Raji (cell line): ENCODE data around the gene ZNF181.

ENCODE experiments used
- POLR2A ChIP-seq: IDR thresholded peaks from 2 replicates; pipeline ENCODE4 v1.6.1; 2011; ENCODE audit warnings: low read depth, low read length, control low read depth; ENCODE audit not compliant: insufficient read depth

ZNF181 gene

GRCh38 chr19:34732612-34733211, 1.3 kb upstream of the ZNF181 start:
- no peak for TF ChIP-seq POLR2A

GRCh38 chr19:34733266-34733745, 737 bp upstream of the ZNF181 start:
- no peak for TF ChIP-seq POLR2A

- TF ChIP-seq POLR2A = no peak
Measured at GRCh38 chr19:34734537-34735103, 577 bp downstream of the ZNF181 start.

GRCh38 chr19:34744896-34745690, 11.1 kb downstream of the ZNF181 start:
- TF ChIP-seq POLR2A = no peak

GRCh38 chr19:34757441-34757840, 23.4 kb downstream of the ZNF181 start:
- no peak for TF ChIP-seq POLR2A

GRCh38 chr19:34759218-34759917, 25.3 kb downstream of the ZNF181 start:
- no peak for TF ChIP-seq POLR2A

GRCh38 chr19:34766386-34766785, 32.3 kb downstream of the ZNF181 start:
- TF ChIP-seq POLR2A = no peak

GRCh38 chr19:34767951-34768350, 33.9 kb downstream of the ZNF181 start:
- no peak for TF ChIP-seq POLR2A

- no peak for TF ChIP-seq POLR2A
Measured at GRCh38 chr19:34772697-34773554, 38.9 kb downstream of the ZNF181 start, which contains the start of gene ZNF599. Gene ZNF599 (minus strand): TSS chr19:34773215. CDS start chr19:34772841, 374 bp downstream.

GRCh38 chr19:34773555-34773864, 39.5 kb downstream of the ZNF181 start:
- TF ChIP-seq POLR2A = no peak

GRCh38 chr19:34774857-34775256, 40.8 kb downstream of the ZNF181 start:
- TF ChIP-seq POLR2A = no peak

- TF ChIP-seq POLR2A = no peak
Measured at GRCh38 chr19:34778342-34778741, 44.3 kb downstream of the ZNF181 start.

- no peak for TF ChIP-seq POLR2A
Measured at GRCh38 chr19:34779652-34780051, 45.6 kb downstream of the ZNF181 start.

- no peak for TF ChIP-seq POLR2A
Measured at GRCh38 chr19:34786236-34786635, 52.2 kb downstream of the ZNF181 start.
